Hippocampal formation (tissue), 2 donors: ENCODE data around the gene NDUFA11.

Experiments
- DNase-seq, 2 donors: peaks; one replicate each; lab custom pipeline; 2025; lab: John Stamatoyannopoulos, UW

Gene NDUFA11

DNA sequence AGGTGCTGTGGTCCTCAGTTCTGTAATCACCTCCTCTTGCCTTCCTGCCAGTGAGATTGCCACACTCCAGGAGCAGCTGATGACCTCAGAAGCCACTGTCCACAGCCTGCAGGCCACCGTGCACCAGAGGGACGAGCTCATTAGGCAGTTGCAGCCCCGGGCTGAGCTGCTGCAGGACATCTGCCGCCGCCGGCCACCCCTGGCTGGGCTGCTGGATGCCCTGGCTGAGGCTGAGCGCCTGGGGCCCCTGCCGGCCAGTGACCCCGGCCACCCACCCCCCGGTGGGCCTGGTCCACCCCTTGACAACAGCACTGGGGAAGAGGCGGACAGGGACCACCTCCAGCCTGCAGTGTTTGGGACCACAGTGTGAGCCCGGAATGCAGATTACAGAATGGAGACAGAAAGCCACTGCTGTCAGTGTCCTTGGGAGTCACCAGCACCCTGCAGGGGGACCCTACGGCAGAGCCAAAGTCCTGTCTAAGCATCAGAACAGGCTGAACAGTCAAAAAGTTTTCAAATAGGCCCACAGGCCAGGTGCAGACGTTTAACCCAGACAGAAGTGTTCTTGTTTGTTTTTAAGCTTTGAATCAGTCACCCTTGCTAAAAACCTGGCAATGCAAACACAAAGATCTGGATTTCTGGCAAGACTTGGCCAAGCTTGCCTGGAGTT lies 5.3 kb upstream of the NDUFA11 start:
- DNase-seq, result no peak

DNA sequence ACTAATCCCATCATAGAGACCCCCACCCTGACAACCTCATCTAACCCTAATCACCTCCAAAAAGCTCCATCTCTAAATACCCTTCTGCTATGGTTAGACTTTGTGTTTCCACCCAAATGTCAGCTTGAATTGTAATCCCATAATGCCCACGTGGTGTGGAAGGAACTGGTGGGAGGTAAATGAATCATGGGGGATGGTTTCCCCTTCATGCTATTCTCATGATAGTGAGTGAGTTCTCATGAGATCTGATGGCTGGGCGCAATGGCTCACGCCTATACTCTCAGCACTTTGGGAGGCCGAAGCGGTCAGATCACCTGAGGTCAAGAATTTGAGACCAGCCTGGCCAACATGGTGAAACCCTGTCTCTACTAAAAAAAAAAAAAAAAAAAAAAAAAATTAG lies 3.7 kb upstream of the NDUFA11 start:
- DNase-seq, result no peak

DNA sequence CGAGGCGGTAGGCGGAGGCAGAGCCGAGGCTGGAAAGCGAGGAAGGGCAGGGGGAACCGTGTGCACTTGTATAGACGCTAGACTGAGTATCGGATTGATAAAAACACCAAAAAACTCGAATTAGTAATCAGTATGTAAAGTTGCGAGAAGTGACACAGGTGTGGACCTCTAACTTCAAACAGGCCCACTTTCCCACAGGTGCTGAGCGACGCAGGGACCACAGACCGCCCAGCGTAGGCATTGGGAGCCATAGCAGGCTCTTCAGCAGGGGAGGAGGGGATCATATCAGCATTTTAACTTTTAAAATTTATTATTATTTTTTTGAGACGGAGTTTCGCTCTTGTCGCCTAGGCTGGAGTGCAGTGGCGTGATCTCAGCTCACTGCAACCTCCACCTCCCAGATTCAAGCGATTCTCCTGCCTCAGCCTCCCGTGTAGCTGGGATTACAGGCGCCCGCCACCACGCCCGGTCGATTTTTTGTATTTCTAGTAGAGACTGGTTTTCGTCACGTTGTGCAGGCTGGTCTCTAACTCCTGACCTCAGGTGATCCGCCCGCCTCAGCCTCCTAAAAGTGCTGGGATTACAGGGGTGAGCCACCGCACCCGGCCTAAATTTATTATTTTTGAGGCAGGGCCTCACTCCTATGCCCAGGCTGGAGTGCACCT lies 1.7 kb upstream of the NDUFA11 start:
- no peak for DNase-seq

DNA sequence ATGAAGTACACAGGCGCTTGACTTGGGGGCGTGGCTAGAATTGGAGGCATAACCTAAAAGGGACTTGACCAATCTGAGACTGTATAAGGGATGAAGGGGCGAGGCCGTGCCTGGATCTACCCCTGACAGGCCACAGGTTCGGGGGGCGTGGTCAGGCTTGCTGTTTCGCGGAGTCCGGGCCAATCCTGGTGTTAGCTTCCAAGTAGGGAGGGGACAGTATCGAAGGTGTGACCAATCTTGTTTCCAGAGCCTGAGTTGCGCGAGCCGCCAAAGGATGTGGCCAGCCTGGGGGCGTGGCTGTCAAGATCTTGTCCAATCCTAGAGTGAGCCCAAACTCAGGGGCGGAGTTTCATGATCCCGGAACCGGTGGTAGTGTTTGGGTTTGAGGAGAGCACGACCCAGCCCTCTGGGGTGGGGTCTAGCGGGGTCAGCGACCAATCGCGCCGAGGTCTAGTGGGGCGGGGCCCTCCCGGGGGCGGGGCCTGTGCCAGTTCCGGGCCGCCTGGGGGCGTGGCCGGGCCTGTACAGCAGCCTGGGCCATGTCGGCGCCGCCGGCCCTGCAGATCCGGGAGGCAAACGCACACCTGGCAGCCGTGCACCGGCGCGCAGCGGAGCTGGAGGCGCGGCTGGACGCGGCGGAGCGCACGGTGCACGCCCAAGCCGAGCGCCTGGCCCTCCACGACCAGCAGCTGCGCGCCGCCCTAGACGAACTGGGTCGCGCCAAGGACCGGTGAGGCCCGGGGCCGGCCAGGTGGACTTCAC lies 943 bp upstream of the NDUFA11 start, which contains the start of gene VMAC:
VMAC (plus strand) TSS at position 521 of the 762 bp plus-strand sequence; CDS start at position 540, 19 bp downstream.
- DNase-seq, result peak; percentile 100

DNA sequence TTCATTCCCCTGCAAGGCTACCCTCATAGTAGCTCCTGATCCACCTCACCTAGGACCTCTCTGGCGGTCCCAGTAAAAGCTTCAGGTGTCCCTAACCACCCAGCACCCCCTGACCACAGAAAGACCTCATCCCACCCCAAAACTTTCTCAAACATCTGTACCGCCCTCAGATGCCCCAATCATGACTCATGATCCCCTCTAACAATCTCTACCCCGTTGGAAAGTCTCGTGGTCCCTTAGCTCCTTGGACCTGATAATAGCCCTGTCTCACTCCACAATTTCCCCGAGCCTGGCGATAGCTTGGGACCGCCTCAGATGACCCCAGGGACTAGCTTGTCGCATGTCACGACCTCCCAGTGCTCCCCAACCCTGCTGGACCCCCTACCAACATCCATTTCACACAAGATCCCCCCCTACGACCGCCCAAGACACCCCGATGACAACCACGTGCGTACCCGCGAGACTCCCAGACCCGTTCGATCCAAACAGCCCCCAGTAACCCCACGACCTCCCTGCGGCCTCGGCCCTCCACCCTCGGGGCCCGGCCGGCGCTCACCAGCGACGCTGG lies 450 bp downstream of the NDUFA11 start:
- no peak for DNase-seq

DNA sequence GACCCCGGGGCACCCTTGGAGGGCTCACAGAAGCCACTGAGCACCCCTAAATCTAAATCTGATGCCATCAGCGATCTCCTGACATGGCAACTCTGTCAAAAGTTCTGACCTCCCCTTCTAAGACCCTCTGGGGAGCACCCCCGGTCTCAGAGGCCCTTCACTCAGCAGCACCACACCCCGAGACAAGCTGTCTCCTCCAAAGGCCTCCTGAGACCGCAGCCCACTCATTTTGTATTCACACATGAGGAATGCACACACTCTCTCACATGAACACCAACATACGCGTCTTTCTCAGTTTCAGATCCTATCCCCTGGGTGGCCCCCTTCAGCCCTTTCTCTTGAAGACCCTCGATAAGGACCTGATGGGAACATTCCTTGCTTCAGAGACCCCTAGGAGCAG lies 2.6 kb downstream of the NDUFA11 start:
- DNase-seq, result no peak

DNA sequence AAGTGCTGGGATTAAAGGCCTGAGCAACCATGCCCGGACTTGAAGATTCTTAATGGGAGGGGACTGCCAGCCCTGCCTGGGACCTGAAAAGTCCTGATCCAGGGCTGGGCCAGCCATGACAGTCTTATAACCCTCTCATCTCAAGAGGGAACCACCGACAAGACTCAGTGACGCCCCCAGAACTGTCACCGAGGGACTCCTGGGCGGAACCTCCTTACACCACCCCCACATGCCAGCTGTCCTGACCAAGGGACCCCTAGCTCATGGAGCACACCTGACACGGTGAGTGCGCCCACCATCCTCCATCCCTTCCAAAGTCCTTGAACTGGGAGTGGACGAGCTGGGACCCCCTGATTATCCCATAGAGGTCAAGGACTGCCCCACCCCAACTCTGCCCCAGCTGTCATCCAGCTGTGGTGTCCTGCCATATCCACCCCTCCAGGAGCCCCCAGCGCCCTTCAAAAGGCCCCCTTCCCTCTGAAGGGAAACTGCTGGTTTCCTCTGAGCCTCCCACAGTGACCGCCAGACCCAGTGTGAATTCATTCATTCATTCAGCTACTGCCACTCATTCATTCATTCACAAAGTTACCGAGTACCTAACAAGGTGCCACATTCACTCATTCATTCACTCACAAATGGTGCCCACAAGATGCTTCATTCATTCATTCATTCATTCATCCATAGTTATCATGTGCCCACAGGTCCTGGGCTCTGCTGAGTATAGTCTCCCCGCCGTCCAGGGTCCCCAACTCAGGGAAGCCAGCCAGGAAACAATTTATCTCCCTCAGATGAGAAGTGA lies 3.7 kb downstream of the NDUFA11 start:
- no peak for DNase-seq

DNA sequence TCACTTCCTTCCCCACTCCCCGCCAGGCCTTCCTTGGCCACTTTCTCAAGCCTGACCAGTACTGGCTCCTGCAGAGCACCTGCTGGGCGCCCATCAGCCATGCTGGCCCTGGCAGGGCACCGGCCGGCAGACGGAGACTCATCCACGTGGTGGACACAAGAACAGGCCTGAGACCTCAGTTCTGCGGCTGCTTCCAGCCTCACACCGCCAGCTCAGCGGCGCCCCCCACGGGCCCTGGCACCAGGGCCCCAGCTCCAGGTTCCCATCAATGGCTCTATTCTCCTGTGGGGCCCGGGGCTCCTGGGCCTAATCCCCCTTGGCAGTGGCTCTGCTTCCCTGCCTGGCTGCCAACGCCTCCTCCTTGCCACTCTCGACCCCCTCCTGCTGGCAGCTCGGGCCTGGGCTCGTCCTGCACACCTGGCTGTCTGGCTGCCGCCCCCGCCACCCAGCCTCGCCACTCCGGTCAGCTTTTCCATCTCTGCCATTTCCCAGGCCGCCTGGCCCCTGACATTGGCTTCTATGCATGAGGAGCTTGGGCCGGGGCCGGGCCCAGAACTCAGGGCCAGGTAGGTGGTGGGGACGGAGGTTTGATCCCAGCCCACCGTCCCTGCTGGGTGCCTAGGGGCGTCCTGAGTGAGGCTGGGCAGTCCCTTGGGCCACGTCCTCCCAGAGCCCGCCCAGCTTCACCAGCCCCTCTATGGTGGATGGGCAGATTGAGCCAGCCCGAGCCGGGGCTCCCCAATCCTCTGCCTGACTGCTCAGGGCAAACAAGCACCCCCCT lies 6.2 kb downstream of the NDUFA11 start:
- no peak for DNase-seq

DNA sequence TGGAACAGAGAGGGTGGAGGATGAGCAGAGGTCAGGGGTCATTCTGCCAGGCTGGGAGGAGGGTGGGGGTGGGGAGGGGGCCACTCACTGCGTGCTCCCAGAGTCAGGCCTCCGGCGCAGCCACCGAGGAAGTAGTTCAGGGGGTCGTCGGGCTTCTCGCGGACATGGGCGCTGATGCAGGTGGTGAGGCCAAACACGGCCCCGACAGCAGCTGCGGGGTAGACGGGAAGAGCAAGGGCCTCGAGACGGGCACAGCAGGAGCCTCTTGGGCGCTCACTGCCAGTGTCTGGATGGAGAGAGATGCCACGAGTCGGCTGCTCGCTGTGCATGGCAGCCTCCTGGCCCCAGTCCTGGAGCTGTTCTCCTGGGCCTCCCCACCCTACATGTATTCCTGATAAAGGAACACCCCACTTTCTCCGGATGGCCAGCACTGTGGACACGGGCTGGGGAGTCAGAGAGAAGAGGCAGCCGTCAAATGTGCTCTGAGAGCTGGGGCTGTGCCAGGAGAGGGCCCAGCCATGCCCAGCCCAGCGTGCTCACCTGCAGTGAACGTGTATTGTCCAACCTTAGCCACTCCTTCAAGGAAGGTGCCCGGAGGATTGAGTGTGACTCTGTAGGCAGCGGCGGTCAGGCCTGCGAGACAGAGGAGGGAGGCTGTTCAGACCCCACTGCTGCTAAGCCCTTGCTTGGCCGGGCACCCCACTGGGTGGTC lies 7.1 kb downstream of the NDUFA11 start:
- no peak for DNase-seq

DNA sequence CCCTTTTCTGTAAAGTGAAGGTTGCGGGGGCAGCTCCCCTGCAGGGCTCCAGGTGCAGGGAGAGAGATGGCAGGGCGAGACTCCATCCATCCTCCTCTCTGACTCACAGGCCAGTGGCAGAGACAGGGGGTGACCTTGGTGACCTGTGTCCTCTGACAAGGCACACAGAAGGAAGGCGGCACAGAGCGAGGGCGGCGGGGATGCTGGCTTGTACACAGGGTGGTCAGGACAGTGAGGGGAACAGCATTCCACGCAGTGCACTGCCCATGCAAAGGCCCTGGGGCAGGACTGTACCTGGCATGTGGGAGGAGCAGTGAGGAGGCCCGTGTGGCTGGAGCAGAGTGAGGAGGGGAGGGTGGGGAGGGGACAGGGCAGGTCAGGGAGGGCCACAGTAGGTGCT lies 7.7 kb downstream of the NDUFA11 start:
- DNase-seq, result no peak

DNA sequence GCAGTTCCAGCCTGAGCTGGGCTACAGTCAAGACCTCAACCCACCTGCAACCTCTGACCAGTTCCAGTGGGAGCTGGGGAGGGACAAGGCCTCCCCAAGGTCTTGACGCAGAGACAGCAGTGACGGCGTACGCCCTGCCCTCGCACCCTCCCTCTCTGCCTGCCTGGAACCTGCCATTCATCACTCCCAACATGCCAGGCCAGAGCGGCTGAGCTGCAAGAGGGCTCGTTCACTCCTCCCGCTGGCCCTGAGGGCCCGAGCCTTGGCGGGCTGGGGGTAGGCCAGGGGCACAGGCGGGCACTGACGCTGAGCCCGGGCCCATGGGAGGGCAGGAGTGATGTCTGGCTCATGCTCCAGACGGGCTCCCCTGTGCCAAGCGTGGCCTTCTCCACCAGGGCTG lies 8.2 kb downstream of the NDUFA11 start:
- DNase-seq, result no peak

DNA sequence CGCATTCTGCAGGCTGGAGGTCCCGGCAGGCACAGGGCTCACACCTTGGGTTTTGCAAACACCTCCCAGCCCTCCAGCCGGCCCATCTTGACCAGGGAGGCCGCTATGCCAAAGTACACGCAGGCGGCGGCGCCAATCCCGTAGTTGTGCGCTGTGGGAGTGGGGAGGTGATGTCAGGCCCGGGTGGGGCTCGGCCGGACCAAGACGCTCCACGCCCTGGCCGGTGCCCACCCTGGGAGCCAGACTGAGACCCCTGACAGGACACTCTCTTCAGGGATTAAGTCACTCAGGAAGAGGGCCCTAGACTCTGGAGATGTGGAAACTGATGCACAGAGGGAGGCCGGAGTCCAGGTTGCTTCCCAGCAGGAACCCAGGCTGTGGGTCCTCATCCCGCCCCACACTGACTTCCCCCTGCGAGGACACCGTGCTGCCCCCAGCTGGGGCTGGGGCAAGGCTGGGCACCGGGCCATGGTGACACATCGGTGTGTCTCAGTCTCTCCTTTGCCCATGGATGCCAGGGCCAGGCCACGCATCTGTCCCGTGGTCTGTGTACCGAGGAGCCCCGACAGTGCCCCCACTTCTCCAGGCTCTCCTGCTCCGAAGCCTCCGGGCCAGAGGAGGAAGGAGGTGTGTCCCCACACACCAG lies 8.8 kb downstream of the NDUFA11 start:
- DNase-seq, result no peak

DNA sequence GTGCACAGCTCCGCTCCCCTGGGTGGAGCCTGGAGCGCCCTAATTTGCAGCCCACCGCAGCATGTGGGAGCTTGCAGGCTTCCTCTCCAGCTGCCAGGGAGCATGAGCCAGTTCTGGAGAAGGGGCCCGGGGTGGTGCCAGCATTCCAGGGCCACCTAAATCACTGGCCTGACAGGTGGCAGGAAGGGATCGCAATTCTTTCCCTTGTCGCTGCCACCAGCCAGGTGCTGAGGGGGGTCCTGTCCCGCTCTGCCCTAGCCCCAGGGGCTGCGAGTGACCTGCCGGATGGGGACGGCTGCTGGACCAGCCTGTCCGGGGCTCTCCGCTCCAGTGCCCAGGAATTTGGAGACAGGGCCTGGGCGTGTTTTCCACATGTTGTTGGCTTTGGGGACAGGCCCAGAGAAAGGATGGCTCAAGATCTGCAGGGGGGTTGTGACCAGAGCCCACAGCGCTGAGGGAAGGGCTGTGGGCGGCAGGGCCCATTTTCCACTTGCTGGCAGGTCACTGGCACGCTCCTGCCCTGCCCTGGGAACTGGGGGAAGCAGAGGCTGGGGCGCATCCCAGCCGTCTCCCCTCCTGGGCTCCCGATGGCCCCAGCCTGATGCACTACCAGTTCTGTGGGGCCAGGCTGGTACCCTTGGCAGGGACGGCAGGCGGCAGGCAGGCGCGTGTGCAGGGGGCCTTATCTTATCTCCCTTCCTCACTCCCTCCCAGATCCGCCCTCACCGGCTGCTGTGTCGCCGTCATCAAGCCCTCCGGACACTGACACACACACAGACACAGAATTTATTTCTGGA lies 9.5 kb downstream of the NDUFA11 start:
- no peak for DNase-seq

DNA sequence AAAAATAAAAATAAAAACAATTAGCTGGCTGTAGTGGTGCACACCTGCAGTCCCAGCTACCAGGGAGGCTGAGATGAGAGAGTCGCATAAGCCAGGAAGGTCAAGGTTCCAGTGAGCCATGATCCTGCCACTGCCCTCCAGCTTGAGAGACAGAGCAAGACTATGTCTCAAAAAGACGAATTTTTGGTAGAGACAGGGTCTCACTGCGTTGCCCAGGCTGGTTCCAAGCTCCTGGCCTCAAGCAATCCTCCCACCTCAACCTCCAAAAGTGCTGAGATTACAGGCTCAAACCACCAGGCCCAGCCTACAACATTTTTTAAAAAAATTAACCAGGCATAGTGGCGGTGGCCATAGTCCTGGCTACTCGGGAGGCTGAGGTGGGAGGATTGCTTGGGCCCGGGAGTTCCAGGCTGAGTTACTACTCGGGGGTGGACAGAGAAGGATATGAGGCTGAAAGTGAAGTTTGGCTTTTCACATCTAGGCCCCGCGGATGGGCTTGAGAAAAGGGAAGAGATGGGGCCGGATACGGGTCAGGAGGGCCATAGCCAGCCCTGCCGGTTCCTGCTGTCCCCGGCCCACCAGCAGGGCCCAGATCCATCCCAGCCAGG lies 10.2 kb downstream of the NDUFA11 start:
- no peak for DNase-seq

DNA sequence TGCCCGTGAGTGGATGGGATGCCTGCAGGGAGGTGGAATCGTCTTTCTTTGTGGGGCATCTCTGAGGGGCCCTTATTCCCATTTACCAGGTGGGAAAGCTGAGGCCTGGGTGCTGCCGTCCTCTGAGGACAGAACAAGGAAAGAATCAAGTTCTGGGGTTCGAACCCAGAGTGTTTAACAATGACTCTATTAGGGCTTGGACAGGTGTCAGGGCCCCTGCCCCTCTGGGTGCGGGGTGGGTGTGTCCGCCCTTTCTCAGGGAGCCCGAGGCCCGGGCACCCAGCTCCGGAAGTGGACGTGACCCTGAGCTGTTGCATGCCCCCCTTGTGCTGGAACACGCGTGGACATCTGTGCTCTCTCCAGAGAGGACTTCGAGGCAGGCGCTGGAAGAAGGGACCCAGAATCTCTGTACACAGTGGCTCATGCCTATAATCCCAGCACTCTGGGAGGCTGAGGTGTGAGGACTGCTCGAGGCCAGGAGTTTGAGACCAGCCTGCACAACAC lies 10.8 kb downstream of the NDUFA11 start:
- no peak for DNase-seq

DNA sequence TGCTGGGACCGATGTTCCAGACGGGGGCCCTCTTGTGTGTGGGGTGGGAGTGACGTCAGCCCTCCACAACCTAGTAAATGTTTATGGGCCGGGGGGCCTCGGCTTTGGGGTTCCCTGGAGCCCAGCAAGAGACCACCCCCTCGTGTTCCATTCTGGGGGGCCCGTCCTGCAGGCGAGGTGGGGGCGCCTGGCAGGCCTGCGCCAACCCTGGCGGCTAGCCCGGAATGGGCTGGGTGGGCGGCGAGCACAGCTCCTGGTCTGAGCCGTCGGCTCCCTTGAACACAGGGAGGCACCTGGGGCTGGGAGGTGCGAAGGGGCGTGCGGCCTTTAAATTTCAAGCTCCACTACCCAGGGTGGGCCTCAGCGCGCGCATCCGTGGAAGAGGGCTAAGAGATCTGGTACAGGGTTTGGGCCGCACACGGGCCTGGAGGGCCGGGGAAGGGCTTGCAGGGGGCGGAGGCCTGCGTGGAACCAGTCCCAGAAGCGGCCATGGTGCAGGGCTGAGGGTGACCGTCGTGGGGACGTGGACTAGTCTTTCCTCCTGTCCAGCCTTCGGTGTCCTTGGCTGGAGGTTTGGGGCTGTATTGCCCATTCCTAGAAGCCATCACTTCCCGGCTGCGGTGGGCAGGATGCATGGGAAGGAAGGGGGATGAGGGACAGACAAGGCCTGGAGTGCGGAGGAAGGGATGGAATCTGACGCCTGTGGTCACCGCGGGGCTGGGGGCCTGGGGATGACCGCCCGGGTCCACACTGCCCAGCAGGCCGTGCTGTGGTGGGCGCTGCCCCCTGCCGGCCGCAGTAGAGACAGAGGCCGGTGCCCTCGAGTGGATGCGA lies 11.4 kb downstream of the NDUFA11 start:
- DNase-seq, result peak in 1 of 2 donors; percentile 10

DNA sequence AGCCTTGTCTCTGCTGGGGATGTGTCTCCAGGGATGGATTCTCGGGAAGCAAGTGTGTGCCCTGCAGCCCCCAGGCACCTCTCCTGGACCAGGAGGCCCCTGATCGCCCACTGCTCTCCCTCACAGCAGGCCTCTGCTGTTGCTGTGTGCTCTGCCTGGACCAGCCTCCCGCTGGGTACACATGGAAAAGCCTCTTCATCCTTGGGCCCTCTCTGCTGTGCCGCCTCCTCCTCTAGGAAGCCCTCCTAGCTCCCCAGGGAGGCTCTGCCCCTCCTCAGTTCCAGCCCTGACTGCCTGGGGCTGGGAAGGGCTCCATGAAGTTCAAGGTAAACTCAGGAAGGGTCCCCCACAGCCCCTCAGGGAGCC lies 12.0 kb downstream of the NDUFA11 start:
- no peak for DNase-seq

DNA sequence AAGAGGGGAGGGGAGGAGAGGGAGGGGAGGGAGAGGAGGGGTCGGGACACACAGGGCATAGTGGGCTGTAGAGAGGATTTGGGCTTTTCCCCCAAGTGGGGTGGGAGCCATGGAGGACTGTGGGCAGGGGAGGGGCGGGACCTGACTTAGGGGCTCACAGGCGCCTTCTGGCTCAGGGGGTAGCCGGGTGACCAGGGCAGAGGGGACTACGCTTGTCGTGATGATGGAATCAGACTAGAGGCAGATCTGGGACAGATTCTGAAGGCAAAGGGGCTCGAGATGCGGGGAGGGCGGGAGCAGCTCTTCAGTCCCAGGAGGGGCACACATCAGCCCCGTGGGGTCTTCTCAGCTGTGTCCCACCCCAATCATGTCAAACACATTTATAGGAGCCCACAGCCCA lies 13.5 kb downstream of the NDUFA11 start:
- no peak for DNase-seq
